Immature natural killer cell (primary cell): ENCODE data around the gene DDI2. TPM values are rescaled to one million over a fixed set of nuclear protein-coding genes. Genes with fewer than 3 reads are reported as not detected.
"Not testable (repeated sequence)": the region's sequence is repeated elsewhere in the genome, so short reads cannot be mapped to it uniquely, and the experiment has no call there.

ENCODE experiments used
- DNase-seq, 3 donors: peaks; one replicate each; pipeline ENCODE4 v3.0.0; 2022; ENCODE audit warnings: mixed read lengths in 1 of 3
- H3K27ac Mint-ChIP-seq, 6 donors: one replicate each; pipeline ENCODE4 v1.8.0; 2020; ENCODE audit warnings: mixed read lengths in 6 of 6, mild to moderate bottlenecking in 5 of 6, inconsistent platforms in 4 of 6, moderate library complexity in 3 of 6
- H3K27me3 Mint-ChIP-seq, 3 donors: one replicate each; pipeline ENCODE4 v1.8.0; 2020 to 2021; ENCODE audit warnings: low read depth in 3 of 3, mild to moderate bottlenecking in 3 of 3, mixed read lengths in 3 of 3, moderate library complexity in 3 of 3, inconsistent platforms in 1 of 3
- H3K36me3 Mint-ChIP-seq, 3 donors: one replicate each; pipeline ENCODE4 v1.8.0; 2020; ENCODE audit warnings: mixed read lengths in 3 of 3, inconsistent platforms in 2 of 3, mild to moderate bottlenecking in 2 of 3
- H3K4me1 Mint-ChIP-seq, 2 donors: one replicate each; pipeline ENCODE4 v1.8.0; 2020; ENCODE audit warnings: inconsistent platforms in 2 of 2, mild to moderate bottlenecking in 2 of 2, mixed read lengths in 2 of 2, moderate library complexity in 1 of 2
- H3K4me3 Mint-ChIP-seq, 5 donors: one replicate each; pipeline ENCODE4 v1.8.0; 2020; ENCODE audit warnings: mild to moderate bottlenecking in 5 of 5, mixed read lengths in 5 of 5, inconsistent platforms in 3 of 5, moderate library complexity in 3 of 5
- H3K9me3 Mint-ChIP-seq, 6 donors: one replicate each; pipeline ENCODE4 v1.8.0; 2020; ENCODE audit warnings: mild to moderate bottlenecking in 6 of 6, mixed read lengths in 6 of 6, inconsistent platforms in 4 of 6, moderate library complexity in 3 of 6
- polyA plus RNA-seq, 3 donors: library from polyadenylated mRNA; unstranded; fragments of 300-500 nt; fragmentation: Illumina TruSeq; gene quantifications; one replicate each; pipeline ENCODE4 v1.2.3, GENCODE V29; 2021

The DDI2 gene
- polyA plus RNA-seq, 3 donors from 2014 or later = 1.9 to 5.2 (median 3.3) TPM

DNA sequence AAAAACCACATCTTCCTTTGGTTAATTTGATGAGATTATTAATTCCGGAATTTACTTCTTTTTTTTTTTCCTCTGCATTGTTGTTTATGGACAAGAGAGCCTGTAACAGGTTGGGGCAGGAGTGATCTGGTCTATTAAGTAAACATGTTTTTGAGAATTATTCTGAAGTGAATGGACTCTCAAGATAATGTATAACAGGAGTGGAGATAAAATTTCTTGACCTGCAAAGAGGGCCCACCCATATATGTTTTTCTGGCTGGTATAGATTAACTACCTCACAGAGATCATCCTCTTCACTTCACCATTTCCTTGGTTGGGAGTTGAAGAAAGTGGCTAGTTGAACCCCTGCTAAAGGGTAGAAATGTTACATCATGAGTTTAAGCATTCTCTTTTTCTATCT lies 10.7 kb downstream of the DDI2 start:
- DNase-seq = no peak
- Mint-ChIP-seq H3K36me3 (peaks cover 6 to 25% (median 10%) of the 10 kb centered on the region in 3 donors), H3K4me3 (no peak overlapping the region), H3K9me3 (no peaks in the 10 kb centered on the region), H3K27me3 (no peaks in the 10 kb centered on the region), H3K4me1 (peaks cover 14 to 40% of the 10 kb centered on the region in 2 donors), H3K27ac (peak overlapping the region in 2 of 6 donors; percentile 3 to 67)

DNA sequence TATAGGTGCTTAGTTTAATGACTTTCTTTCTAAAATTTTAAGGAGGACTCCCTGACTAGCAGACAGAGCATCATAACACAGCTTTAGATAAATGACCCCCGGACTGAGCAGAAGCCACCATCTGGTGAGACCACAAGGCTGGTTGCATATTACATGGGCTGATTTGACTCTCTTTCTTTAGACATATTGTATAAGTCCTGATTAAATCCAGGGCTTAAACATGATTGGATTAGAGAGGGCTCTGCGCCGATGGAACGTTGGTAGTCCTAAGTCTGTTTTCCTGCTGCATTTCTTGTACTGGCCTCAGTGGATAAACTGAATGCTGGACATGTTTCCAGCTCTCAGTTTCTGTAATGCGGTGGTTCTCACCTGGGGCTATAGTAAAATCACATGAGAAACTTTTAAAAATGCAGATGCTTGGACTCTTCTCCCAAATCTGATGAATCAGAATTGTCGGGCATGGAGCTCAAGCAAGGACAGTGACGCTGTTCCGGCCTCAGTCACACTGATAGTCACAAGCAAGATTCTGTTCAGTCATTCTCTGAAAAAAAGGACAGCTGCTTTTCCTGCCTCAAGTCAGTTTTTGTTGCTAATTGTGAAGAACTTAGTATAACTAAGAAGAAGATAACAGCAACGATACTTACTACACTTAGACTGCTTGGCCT lies 16.6 kb downstream of the DDI2 start:
- Mint-ChIP-seq H3K9me3 (no peaks in the 10 kb centered on the region), H3K4me3 (no peak overlapping the region), H3K4me1 (no peaks in the 10 kb centered on the region), H3K27me3 (no peaks in the 10 kb centered on the region), H3K27ac (no peak overlapping the region), H3K36me3 (peaks cover 18 to 57% (median 20%) of the 10 kb centered on the region in 3 donors)
- no peak for DNase-seq

DNA sequence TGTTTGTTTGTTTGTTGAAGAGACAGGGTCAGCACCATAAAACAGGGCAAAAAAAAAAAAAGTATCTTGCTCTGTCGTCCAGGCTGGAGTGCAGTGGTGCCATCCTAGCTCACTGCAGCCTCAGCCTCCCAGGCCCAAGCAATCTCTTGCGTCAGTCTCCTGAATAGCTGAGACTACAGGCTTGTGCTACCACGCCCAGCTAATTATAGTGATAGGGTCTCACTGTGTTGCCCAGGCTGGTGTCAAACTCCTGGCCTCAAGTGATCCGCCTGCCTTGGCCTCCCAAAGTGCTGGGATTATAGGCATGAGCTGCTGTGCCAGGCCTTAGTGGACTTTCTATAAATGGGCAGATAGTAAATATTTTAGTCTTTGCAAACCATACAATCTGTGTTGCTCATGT lies 19.2 kb downstream of the DDI2 start:
- Mint-ChIP-seq H3K36me3 (peaks cover 15 to 51% (median 21%) of the 10 kb centered on the region in 3 donors), H3K27me3 (peaks cover 0 to 2% (median 0%) of the 10 kb centered on the region in 3 donors), H3K4me1 (no peaks in the 10 kb centered on the region), H3K4me3 (no peak overlapping the region), H3K27ac (no peak overlapping the region), H3K9me3 (no peaks in the 10 kb centered on the region)
- DNase-seq = no peak

DNA sequence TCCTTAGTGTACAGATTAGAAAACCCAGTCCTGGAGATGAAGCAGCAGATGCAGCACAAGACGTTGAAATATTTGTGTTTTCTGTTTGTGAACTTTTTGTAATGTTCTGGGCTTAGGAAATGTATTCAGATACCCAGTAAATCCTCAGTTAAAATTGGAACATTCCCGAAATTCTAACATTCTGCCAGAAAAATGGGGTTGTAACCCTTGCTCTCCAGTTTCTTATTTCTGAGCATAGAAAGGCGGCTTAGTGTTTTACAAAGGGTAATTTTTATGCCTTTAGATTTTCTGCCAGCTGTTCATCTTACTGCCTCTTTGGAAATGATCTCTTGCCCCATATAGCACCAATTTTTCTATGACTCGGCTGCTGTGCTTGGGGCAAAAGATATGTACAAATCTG lies 20.6 kb downstream of the DDI2 start:
- Mint-ChIP-seq H3K27me3 (peaks cover 0 to 3% (median 0%) of the 10 kb centered on the region in 3 donors), H3K9me3 (no peaks in the 10 kb centered on the region), H3K36me3 (peaks cover 21 to 50% (median 22%) of the 10 kb centered on the region in 3 donors), H3K27ac (no peak overlapping the region), H3K4me1 (no peaks in the 10 kb centered on the region), H3K4me3 (no peak overlapping the region)
- DNase-seq = no peak

DNA sequence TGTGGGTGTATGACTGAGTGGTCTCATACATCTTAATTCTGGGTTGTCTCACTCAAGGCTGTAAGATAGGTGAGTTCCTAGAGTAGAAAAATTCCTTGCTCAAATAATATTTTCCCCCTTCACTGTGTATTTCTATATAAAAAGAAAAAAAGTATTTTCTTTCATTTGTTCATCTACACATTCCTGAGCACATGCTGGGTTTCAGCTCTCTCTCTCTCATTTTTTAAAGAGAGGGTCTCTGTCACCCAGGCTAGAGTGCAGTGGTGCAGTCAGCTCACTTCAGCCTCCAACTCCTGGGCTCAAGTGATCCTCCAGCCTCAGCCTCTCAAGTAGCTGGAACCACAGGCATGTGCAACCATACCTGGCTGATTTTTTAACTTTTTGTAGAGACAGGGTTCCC lies 22.0 kb downstream of the DDI2 start:
- Mint-ChIP-seq H3K4me1 (no peaks in the 10 kb centered on the region), H3K4me3 (no peak overlapping the region), H3K27ac (no peak overlapping the region), H3K27me3 (peaks cover 0 to 4% (median 0%) of the 10 kb centered on the region in 3 donors), H3K36me3 (peaks cover 27 to 50% (median 29%) of the 10 kb centered on the region in 3 donors), H3K9me3 (no peaks in the 10 kb centered on the region)
- no peak for DNase-seq

DNA sequence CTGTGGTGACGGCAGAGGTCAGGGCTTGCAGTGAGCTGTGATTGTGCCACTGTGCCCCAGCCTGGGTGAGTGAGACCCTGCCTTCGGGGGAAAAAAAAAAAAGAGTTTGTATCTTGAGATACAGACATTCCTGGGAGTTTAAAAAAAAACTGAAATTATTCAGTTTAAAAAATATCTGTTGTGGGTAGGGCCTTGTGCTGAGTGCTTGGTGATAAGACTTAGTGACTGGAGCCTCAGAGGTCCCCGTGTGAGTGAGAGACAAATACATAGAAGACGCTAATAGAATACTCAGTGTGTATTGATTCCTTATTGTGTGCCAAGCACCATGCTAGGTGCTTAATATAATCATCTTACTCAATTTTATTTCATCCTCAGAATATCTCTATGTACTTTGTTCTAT lies 22.7 kb downstream of the DDI2 start:
- H3K9me3 Mint-ChIP-seq = no peaks in the 10 kb centered on the region
- DNase-seq = no peak
- no peaks in the 10 kb centered on the region for H3K4me1 Mint-ChIP-seq
- H3K4me3 Mint-ChIP-seq = no peak overlapping the region
- peaks cover 25 to 47% (median 29%) of the 10 kb centered on the region in 3 donors for H3K36me3 Mint-ChIP-seq
- H3K27me3 Mint-ChIP-seq = peaks cover 0 to 4% (median 0%) of the 10 kb centered on the region in 3 donors
- H3K27ac Mint-ChIP-seq = peak overlapping the region in 1 of 6 donors; percentile 52

DNA sequence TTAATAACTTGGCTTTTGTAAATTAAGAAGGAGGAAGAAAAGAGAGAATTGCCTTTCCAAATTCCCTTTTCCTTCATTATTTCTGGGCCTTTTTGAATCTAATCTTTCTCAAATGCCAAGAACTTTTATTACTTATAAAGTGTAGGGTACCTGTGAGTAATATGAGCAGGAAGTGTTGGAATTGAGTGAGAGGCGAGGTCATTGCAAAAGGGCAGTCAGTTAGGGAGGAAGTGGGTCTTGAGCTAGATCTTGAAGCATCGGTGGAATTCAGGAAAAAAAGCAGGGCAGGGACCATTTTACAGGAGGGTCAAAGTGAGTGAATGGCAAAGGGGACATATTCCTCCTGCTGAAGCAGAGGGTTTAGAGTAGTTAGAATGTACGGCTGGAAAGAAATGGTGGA lies 23.4 kb downstream of the DDI2 start:
- H3K27ac Mint-ChIP-seq = peak overlapping the region in 3 of 6 donors; percentile 17 to 52 (median 34)
- DNase-seq = no peak
- H3K27me3 Mint-ChIP-seq = peaks cover 0 to 4% (median 0%) of the 10 kb centered on the region in 3 donors
- H3K9me3 Mint-ChIP-seq = no peaks in the 10 kb centered on the region
- peaks cover 31 to 54% (median 34%) of the 10 kb centered on the region in 3 donors for H3K36me3 Mint-ChIP-seq
- no peaks in the 10 kb centered on the region for H3K4me1 Mint-ChIP-seq
- no peak overlapping the region for H3K4me3 Mint-ChIP-seq

DNA sequence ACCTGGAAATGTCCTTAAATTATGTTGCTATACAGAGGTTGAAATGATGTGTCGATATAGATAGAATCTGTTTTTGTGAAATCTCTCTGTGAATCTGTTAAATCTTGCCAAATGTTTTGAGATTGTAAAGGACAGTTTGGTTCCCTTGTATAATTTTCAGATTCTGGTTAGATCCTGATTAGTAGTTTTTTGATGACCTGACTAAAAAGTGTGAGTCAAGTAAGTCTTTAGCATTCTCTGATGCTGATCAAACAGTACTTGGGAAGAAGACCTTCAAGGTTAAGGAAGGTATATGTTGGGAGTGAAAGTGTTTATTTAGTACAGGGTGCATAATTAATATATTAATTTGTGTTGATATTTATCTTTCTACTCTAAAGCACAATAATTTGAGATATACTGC lies 32.7 kb downstream of the DDI2 start:
- Mint-ChIP-seq H3K36me3 (peaks cover 11 to 33% (median 23%) of the 10 kb centered on the region in 3 donors), H3K4me1 (no peaks in the 10 kb centered on the region), H3K9me3 (no peaks in the 10 kb centered on the region), H3K4me3 (no peak overlapping the region), H3K27me3 (peaks cover 0 to 1% (median 0%) of the 10 kb centered on the region in 3 donors), H3K27ac (no peak overlapping the region)
- no peak for DNase-seq

DNA sequence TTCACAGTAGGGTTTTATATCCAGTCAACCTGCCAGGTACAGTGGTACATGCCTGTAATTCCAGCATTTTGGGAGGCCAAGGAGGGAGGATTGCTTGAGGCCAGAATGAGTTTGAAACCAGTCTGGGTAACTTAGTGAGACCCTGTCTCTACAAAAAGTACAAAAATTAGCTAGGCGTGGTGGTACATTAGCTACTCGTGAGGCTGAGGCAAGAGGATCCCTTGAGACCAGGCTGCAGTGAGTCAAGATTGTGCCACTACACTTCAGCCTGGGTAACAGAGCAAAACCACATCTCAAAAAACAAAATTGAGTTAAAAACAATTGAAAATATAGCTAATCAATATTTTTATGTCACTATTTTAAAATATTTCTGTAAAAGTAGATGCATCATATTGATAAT lies 33.2 kb downstream of the DDI2 start:
- Mint-ChIP-seq H3K27me3 (peaks cover 0 to 1% (median 0%) of the 10 kb centered on the region in 3 donors), H3K27ac (peak overlapping the region in 1 of 6 donors; percentile 43), H3K36me3 (peaks cover 6 to 28% (median 18%) of the 10 kb centered on the region in 3 donors)

DNA sequence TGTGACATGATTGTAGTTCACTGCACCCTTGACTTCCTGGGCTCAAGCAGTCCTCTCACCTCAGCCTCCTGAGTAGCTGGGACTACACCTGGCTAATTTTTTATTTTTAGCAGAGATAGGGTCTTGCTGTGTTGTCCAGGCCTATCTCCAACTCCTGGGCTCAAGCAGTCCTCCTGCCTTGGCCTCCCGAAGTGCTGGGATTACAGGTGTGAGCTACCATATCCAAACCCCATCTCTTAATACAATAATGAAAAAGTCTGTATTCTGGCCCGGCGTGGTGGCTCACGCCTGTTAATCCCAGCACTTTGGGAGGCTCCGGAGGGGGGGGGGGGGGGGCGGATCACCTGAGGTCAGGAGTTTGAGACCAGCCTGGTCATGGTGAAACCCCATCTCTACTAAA lies 34.9 kb downstream of the DDI2 start:
- not testable (repeated sequence) for H3K27ac Mint-ChIP-seq, DNase-seq, H3K4me1 Mint-ChIP-seq, H3K9me3 Mint-ChIP-seq, H3K27me3 Mint-ChIP-seq, H3K4me3 Mint-ChIP-seq
- peaks cover 6 to 39% (median 17%) of the 10 kb centered on the region in 3 donors for H3K36me3 Mint-ChIP-seq

More for the DNA sequence above, 33.2 kb downstream of the DDI2 start:
- H3K4me1 Mint-ChIP-seq = no peaks in the 10 kb centered on the region
- H3K4me3 Mint-ChIP-seq = no peak overlapping the region
- no peaks in the 10 kb centered on the region for H3K9me3 Mint-ChIP-seq
- no peak for DNase-seq

DNA sequence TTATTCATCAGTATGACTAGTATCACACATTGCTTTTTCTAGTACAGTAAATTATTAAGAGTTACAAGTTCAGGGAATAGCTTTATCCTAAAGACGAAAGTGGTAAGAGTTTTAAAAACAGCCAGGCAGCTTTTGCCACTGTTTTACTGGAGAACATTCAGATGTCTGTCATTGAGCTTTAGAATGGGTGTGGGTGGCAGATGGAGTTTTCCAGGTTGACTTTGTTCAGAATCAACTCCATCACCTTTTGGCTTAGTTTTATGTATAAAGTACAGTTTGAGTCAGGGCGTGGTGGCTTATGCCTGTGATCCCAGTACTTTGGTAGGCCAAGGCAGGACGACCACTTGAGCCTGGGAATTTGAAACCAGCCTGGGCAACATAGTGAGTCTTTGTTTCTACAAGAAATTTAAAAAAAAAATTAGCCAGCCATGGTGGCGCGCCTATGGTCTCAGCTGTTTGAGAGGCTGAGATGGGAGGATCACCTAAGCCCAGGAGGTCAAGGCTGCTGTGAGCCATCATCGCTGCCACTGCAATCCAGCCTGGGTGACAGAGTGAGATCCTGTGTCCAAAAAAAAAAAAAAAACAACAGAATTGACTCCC lies 36.9 kb downstream of the DDI2 start:
- Mint-ChIP-seq H3K9me3 (no peaks in the 10 kb centered on the region), H3K27me3 (peaks cover 0 to 1% (median 0%) of the 10 kb centered on the region in 3 donors), H3K4me1 (no peaks in the 10 kb centered on the region), H3K36me3 (peaks cover 7 to 43% (median 10%) of the 10 kb centered on the region in 3 donors), H3K4me3 (no peak overlapping the region), H3K27ac (no peak overlapping the region)
- DNase-seq = no peak

DNA sequence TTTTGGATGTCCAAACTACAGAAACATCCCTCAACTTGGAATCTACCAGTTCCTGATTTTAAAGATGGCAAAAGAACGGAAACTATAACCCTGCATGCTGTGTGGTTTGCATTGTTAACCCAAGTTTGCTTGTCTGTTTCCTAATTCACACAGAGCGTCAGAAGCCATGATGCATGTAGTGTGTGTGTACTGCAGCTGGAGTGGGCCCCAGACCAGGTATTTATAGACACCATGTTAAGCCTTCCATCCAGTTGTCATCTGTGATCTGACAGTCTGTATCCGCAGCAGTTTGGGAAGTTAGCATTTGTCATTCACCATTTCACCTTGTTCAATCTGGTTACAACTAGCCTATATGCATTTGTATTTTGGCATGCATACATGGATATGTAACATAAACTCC lies 39.2 kb downstream of the DDI2 start:
- H3K4me1 Mint-ChIP-seq = no peaks in the 10 kb centered on the region
- peaks cover 0 to 1% (median 0%) of the 10 kb centered on the region in 3 donors for H3K27me3 Mint-ChIP-seq
- peaks cover 16 to 53% (median 24%) of the 10 kb centered on the region in 3 donors for H3K36me3 Mint-ChIP-seq
- no peak for DNase-seq
- no peak overlapping the region for H3K27ac Mint-ChIP-seq
- H3K4me3 Mint-ChIP-seq = no peak overlapping the region
- no peaks in the 10 kb centered on the region for H3K9me3 Mint-ChIP-seq

DNA sequence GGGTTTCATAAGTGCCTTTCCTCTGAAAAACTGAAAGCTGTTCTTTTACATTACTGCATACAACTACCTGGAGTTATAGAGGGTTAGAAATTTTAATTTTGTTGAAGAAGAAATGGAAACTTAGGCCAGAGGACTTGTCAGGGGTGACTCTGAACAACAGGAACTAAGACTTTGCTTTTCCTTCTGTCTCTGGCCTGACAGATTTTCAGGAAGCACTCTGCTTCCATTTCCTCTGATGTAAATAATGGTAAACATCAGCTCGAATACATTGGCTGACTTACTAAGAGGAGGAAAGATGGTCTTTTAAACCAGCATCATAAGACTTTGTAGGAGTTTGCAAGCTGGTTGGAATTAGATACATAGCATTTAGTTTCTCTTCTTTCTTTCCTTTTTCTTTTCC lies 39.8 kb downstream of the DDI2 start:
- DNase-seq = no peak
- H3K27me3 Mint-ChIP-seq = peaks cover 0 to 3% (median 0%) of the 10 kb centered on the region in 3 donors
- H3K4me3 Mint-ChIP-seq = no peak overlapping the region
- H3K27ac Mint-ChIP-seq = peak overlapping the region in 1 of 6 donors; percentile 0
- H3K9me3 Mint-ChIP-seq = no peaks in the 10 kb centered on the region
- peaks cover 22 to 55% (median 24%) of the 10 kb centered on the region in 3 donors for H3K36me3 Mint-ChIP-seq
- H3K4me1 Mint-ChIP-seq = no peaks in the 10 kb centered on the region

DNA sequence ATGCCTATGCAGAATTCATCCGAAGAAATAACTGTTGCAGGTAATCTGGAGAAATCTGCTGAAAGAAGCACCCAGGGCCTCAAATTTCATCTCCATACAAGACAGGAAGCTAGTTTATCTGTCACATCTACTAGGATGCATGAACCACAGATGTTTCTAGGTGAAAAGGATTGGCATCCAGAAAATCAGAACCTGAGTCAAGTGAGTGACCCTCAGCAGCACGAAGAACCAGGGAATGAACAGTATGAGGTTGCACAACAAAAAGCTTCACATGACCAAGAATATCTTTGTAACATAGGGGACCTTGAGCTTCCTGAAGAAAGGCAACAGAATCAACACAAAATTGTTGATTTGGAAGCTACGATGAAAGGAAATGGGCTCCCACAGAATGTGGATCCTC lies 42.9 kb downstream of the DDI2 start:
- no peaks in the 10 kb centered on the region for H3K4me1 Mint-ChIP-seq
- H3K9me3 Mint-ChIP-seq = no peaks in the 10 kb centered on the region
- no peak overlapping the region for H3K4me3 Mint-ChIP-seq
- H3K27ac Mint-ChIP-seq = no peak overlapping the region
- peaks cover 0 to 2% (median 0%) of the 10 kb centered on the region in 3 donors for H3K27me3 Mint-ChIP-seq
- peaks cover 23 to 52% (median 26%) of the 10 kb centered on the region in 3 donors for H3K36me3 Mint-ChIP-seq
- no peak for DNase-seq
